Natural killer cell treated with Interleukin-12 subunit alpha and Interleukin-12 subunit beta and Interleukin-15 and Interleukin-18, amount 100 ng/mL, for 72 hours (primary cell): Measurements from ENCODE around the gene CDH15. TPM values are rescaled to one million over a fixed set of nuclear protein-coding genes. Genes with fewer than 3 reads are reported as not detected.
A peak's percentile ranks its signal among the peaks of the same experiment; 100 is the strongest.

ENCODE experiments used
- ATAC-seq, 2 donors: fragments of 150-1000 bp; cut with Tn5 transposase in 1 of 2; sonication (Bioruptor Pico), chemical (Tn5 transposase) in 1 of 2; 2 replicates each; pipeline ENCODE4 v1.10.0; 2021
- DNase-seq: peaks from one replicate; pipeline ENCODE4 v3.0.0; 2022; ENCODE audit warnings: low spot score
- H3K27ac Mint-ChIP-seq, 2 donors: 1 replicate in 1 of 2; 2 replicates in 1 of 2; pipeline ENCODE4 v1.8.0; 2022; ENCODE audit warnings: mixed read lengths in 2 of 2, mild to moderate bottlenecking in 1 of 2, moderate library complexity in 1 of 2
- H3K27me3 Mint-ChIP-seq, 2 donors: 1 replicate in 1 of 2; 2 replicates in 1 of 2; pipeline ENCODE4 v1.8.0; 2022; ENCODE audit warnings: mixed read lengths in 2 of 2
- H3K36me3 Mint-ChIP-seq: one replicate; pipeline ENCODE4 v1.8.0; 2022; ENCODE audit warnings: mixed read lengths
- H3K4me1 Mint-ChIP-seq, 2 donors: 1 replicate in 1 of 2; 2 replicates in 1 of 2; pipeline ENCODE4 v1.8.0; 2022; ENCODE audit warnings: low read depth in 2 of 2, mixed read lengths in 2 of 2, mild to moderate bottlenecking in 1 of 2
- H3K4me3 Mint-ChIP-seq: one replicate; pipeline ENCODE4 v1.8.0; 2022; ENCODE audit warnings: mixed read lengths
- H3K9me3 Mint-ChIP-seq: 2 replicates; pipeline ENCODE4 v1.8.0; 2022; ENCODE audit warnings: mixed read lengths
- total RNA-seq, 2 donors: library from RNA; stranded (reverse); gene quantifications; one replicate each; pipeline ENCODE4 v1.2.3, GENCODE V29; 2022

CDH15 gene
- total RNA-seq, 2 donors from 2014 or later: not detected

DNA sequence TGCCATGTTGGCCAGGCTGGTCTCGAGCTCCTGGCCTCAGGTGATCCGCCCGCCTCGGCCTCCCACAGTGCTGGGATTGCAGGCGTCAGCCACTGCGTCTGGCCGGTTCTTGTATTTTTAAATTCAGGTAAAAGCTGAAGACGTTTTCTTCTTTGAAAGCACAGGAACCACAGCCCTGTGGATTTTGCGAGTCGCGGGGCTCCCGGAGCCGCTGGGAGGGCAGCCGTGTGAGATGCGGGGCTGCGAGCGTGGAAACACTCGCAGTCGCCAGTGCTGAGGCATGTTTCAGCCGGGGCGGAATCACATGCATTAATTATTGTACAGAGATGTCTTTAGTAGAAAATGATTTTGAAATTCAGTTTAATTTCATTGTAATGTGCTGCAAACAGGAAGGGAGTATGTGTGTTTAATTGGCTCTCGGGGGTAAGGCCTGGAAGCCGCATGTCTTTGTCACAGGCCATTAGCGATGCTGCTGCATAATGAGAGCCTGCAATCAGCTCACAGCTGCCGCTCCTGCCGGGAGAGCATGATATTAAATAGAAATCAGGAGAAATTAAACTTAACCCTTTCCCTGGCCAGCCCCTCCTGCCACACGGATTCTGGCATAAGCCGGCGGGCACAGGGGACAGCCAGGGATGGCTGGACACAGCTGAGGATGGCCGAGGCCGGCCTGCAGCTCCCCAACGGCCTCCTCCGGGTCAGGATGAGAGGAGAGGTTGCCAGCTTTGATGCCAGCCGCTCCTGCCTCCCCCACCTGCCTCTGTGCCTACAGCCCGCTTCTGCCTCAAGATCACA, 35.4 kb upstream of the CDH15 start:
- no peak for DNase-seq
- Mint-ChIP-seq H3K4me1 (peaks cover 4 to 20% of the 10 kb centered on the region in 2 donors), H3K4me3 (no peak overlapping the region), H3K27ac (no peak overlapping the region), H3K27me3 (no peaks in the 10 kb centered on the region), H3K36me3 (peaks cover 6% of the 10 kb centered on the region), H3K9me3 (no peaks in the 10 kb centered on the region)
- no peak for ATAC-seq

DNA sequence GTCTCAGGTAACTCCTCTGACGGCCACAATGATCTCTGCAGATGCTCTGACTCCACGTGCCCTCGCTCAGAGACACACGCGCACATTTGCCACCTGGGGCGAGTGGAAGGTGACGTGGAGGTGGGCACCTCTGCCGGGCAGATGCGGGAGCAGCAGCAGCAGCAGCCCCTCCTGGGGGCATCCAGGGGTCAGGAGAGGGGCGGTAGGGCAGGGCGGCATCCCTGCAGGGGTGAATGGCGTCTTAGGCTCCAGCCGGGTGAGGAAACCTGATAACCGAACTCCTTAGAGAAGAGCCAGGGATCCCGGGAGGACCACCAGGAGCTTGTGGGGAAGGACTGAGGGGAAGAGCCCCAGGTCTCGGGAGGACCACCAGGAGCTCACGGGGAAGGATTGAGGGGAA, 34.6 kb upstream of the CDH15 start:
- ATAC-seq (no peak), DNase-seq (no peak)
- Mint-ChIP-seq H3K36me3 (peaks cover 6% of the 10 kb centered on the region), H3K27ac (no peak overlapping the region), H3K4me1 (peaks cover 0 to 16% of the 10 kb centered on the region in 2 donors), H3K9me3 (no peaks in the 10 kb centered on the region), H3K27me3 (no peaks in the 10 kb centered on the region), H3K4me3 (no peak overlapping the region)

DNA sequence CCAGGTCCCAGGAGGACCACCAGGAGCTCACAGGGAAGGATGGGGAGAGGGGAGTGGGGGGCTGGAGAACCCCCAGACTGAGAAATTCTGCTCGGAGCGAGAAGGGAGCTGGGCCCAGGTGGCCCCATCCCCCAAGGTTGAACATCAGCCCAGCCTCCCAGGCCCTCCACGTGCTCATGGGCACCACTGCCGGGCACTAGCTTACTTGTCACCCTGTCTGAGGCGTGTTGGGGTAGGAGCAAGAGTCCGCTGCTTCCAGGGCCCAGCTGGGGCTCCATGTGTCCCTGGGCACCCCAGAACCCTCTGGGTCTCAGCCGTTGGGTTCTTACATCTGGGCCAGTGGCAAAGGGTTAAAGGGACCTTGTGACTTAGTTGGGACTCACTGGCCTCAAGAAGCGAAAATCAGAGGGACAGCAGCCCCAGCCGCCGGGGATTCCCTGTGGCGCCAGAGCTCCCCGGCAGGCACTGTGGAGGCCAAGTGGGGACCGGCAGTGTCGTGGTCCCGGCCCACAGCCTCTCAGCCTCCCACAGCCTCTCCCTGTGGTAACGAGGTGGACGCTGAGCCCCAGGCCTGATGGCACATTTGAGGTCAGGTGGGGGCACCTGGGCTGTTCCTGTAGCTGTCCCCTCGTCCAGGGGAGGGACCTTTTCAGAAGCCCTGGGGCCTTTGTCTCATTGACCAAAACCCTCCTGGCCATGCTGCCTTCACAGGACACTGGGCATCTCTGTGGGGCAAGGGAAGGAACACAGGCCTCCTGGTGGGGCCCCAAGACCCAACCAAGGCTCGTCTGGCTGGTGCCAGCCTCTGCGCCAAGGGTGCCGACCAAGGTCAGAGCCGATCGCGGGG, 33.7 kb upstream of the CDH15 start:
- H3K36me3 Mint-ChIP-seq: peaks cover 6% of the 10 kb centered on the region

DNA sequence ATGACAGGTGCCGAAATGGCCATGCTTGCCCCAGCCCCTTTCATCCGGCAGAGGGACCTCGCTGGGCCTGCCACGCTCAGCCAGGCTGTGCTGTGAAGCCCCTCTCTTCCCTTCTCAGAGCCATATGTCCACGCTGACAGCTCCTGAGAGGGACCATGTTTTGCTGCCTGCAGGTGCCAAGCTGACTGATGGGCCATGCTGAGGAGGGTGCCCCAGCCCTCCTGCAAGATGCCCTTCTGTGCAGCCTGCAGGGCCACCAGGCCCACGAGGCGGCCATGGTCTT, 33.1 kb upstream of the CDH15 start:
- Mint-ChIP-seq H3K9me3 (no peaks in the 10 kb centered on the region), H3K27ac (no peak overlapping the region), H3K4me3 (no peak overlapping the region), H3K27me3 (no peaks in the 10 kb centered on the region), H3K36me3 (peaks cover 6% of the 10 kb centered on the region), H3K4me1 (peaks cover 0 to 12% of the 10 kb centered on the region in 2 donors)
- DNase-seq (no peak), ATAC-seq (no peak)

More for the DNA sequence above, 33.7 kb upstream of the CDH15 start:
- ATAC-seq (no peak), DNase-seq (no peak)
- Mint-ChIP-seq H3K27me3 (no peaks in the 10 kb centered on the region), H3K4me1 (peaks cover 0 to 13% of the 10 kb centered on the region in 2 donors), H3K9me3 (no peaks in the 10 kb centered on the region), H3K4me3 (no peak overlapping the region), H3K27ac (no peak overlapping the region)

DNA sequence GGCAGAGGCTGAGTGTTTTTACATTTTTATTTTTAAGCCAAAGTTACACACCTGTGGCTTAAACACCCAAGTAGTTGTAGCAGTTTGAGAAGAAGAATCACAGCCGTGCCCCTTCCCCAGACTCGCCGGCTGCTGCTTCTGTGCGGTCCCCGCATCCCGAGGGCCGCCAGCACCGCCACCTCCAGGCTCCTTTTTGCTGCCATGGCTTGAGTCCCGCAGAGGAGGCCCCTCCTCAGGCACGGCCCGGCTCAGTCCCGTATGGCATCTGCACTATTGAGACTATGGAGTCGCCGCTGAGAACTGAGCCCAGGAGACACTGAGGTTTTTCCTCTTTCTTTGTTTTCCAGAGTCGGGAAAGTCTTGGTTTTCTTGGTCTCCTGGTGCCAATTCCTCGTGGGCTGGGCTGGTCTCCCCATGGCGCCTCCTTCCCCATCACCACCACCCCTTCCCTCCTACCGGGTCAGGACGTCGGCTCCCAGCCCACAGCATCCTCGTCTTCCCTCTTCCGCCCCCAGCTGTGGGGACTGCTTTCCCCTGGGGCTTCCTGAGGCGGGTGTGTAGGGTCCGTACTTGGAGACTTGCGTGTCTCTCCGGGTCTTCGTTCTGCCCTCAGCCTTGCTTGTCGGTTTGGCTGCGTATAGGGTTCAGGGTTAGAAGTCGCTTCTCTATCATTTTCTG, 32.6 kb upstream of the CDH15 start:
- H3K4me3 Mint-ChIP-seq: no peak overlapping the region
- H3K27ac Mint-ChIP-seq: no peak overlapping the region
- DNase-seq: no peak
- no peaks in the 10 kb centered on the region for H3K9me3 Mint-ChIP-seq
- H3K36me3 Mint-ChIP-seq: peaks cover 4% of the 10 kb centered on the region
- H3K27me3 Mint-ChIP-seq: no peaks in the 10 kb centered on the region
- no peak for ATAC-seq
- H3K4me1 Mint-ChIP-seq: peaks cover 0 to 7% of the 10 kb centered on the region in 2 donors

DNA sequence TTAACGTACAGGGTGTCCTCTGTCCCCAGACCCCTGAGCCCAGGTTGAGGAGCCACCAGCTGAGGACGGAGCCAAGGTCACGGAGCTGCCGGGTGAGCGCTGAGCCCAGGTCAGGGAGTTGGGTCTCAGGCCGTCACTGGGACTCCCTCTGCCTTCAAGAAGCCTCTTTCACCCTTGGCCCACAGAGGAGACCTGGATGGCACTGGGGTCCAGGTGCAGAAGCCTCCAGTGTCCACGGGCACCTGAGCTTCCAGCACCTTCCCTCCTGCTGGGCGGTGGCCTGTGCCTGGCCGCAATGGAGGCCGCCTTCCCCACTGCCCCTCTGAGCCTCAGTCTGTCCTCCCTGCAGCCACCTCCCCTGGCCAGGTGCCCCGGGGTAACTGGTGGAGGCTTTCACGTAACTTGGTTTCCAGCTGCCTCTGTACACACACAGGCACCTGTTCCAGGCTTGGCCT, 31.6 kb upstream of the CDH15 start:
- H3K27me3 Mint-ChIP-seq: no peaks in the 10 kb centered on the region
- no peak overlapping the region for H3K27ac Mint-ChIP-seq
- no peaks in the 10 kb centered on the region for H3K36me3 Mint-ChIP-seq
- ATAC-seq (no peak), DNase-seq (no peak)
- no peaks in the 10 kb centered on the region for H3K9me3 Mint-ChIP-seq
- H3K4me1 Mint-ChIP-seq: no peaks in the 10 kb centered on the region
- no peak overlapping the region for H3K4me3 Mint-ChIP-seq

DNA sequence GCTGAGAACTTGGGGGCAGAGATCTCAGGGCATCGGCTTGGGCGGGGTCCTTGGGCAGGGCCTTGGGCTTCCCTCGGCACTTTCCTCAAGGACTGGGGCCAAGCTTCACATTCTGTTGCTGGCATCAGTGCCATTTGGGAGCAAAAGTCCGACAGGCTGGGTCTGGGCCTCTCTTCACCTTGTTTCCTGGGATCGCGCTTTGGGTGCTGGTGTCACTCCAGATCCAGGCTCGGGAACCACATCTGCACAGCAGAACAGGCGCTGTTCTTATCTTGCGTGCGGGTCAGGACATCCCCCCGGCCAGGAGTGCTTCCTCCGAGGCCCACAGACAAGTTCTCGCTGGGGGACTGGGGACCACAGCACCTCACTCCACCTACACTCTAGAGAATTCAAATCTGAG, 31.1 kb upstream of the CDH15 start:
- no peak for ATAC-seq
- DNase-seq: no peak
- no peaks in the 10 kb centered on the region for H3K9me3 Mint-ChIP-seq
- no peaks in the 10 kb centered on the region for H3K36me3 Mint-ChIP-seq
- no peak overlapping the region for H3K27ac Mint-ChIP-seq
- no peak overlapping the region for H3K4me3 Mint-ChIP-seq
- no peaks in the 10 kb centered on the region for H3K4me1 Mint-ChIP-seq
- H3K27me3 Mint-ChIP-seq: no peaks in the 10 kb centered on the region

DNA sequence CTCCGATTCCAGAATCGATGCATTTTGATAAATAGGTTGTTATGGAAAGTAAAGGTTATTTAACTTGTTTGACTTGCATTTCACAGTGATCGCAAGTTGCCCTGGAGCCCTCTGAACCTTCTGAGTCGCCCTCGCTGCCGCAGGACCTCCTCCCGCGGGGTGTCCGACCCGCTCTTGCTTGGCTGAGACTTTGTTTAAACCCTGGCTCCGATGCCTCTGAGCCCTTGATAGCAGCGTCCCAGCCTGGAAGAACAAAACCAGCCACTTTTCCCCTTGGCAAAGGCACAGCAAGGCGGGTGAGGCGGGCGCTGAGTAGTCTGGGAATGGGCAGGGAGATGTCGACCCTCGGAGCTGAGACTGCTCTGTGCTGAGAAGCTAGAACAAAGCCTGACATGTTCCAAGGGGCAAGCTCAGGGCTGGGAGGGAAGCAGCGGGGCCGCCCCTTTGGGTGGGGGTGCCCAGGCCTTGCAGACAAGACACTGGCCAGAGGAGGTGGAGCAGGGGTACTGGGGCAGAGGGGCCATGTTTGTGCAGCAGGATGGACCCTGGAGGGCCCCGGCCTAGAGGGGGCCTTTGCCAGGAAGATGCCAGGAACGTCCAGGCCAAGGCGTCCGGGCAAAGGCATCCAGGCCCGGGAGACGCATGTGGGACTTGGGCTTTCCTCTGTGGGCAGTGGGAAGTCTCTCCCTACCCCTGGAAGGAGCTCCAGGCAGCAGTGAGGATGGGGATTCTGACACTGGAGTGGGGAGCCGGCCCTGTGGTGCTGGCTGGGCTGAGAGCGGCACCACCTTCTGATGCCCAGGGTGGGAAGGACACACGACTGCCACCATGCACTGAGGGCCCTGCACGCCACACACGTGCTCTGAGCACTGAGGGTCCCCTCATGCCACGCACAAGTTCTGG, 30.3 kb upstream of the CDH15 start:
- H3K27me3 Mint-ChIP-seq: no peaks in the 10 kb centered on the region
- DNase-seq: no peak
- no peaks in the 10 kb centered on the region for H3K4me1 Mint-ChIP-seq
- no peak overlapping the region for H3K27ac Mint-ChIP-seq
- H3K36me3 Mint-ChIP-seq: no peaks in the 10 kb centered on the region
- no peaks in the 10 kb centered on the region for H3K9me3 Mint-ChIP-seq
- ATAC-seq: no peak
- no peak overlapping the region for H3K4me3 Mint-ChIP-seq

DNA sequence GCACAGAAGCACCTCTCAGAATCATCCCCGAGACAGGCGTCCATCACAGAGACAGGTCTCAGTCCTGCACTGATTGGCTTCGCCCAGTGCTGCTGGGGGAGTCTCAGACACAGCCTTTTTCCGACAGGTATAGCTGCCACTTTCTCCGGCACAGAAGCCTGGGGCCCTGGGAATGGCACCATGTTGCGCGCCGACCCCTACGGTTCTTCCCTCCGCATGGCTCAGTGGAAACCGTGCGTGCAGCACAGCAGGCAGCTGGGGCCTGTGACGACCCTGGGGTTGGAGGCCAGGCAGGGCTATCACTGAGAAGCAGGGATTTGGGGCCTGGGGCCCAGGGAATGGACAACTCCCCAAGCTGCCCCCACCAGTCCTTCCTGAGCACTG, 29.7 kb upstream of the CDH15 start:
- no peaks in the 10 kb centered on the region for H3K36me3 Mint-ChIP-seq
- no peak overlapping the region for H3K27ac Mint-ChIP-seq

DNA sequence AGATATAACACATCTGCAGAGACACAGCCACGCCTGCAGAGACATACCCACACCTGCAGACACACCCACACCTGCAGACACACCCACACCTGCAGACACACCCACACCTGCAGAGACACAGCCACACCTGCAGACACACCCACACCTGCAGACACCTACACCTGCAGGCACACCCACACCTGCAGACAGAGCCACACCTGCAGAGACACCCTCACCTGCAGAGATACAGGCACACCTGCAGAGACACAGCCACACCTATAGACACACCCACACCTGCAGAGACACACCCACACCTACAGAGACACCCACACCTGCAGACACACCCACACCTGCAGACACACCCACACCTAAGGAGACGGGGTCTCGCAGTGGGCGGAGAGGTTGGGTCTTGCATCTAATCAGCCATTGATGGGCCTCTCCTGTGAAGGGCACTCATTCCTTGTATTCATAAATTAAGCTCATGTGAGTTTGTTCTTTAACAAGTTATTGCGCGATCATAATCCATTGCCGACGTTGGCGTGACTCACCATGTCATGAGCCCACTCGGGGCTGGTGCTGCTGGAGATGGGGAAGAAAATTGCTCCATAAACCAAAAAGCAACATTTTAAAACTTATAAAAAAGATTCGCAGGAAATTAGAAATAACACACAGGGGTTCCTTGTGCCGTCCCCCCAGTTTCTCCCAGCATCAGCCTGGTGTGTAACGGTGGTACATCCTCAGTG, 28.9 kb upstream of the CDH15 start:
- no peak overlapping the region for H3K4me3 Mint-ChIP-seq
- no peaks in the 10 kb centered on the region for H3K36me3 Mint-ChIP-seq
- no peak for DNase-seq

More for the DNA sequence above, 29.7 kb upstream of the CDH15 start:
- Mint-ChIP-seq H3K4me1 (peaks cover 0 to 4% of the 10 kb centered on the region in 2 donors), H3K4me3 (no peak overlapping the region), H3K9me3 (no peaks in the 10 kb centered on the region), H3K27me3 (no peaks in the 10 kb centered on the region)
- ATAC-seq (no peak), DNase-seq (no peak)

DNA sequence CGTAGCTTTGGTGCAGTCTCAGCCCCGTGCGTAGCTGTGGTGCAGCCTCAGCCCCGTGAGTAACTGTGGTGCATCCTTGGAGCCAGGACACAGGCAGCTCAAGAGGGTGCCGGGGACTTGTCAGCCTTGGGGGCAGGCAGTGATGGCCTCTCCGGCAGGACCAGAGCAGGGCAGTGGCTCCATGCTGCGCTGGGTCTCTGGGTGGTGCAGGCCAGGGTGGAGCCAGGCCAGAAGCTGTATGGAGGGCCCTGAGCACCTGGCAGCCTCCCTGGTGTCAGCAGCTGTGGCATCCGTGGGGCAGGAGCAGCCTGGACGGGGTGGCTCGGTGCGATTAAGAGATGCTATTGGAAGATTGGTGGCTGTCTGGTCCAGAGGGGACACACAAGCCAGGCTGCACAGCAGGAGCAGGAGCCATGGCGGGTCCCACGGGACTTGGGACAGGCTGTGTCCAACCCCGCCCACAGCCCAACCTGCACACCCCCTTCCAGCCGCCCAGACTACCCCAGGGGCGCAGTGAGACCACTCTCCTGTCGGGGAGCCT, 28.3 kb upstream of the CDH15 start:
- no peaks in the 10 kb centered on the region for H3K27me3 Mint-ChIP-seq
- ATAC-seq (peak in 1 of 2 donors; percentile 5), DNase-seq (no peak)
- peaks cover 0 to 4% of the 10 kb centered on the region in 2 donors for H3K4me1 Mint-ChIP-seq
- no peak overlapping the region for H3K27ac Mint-ChIP-seq
- no peaks in the 10 kb centered on the region for H3K9me3 Mint-ChIP-seq
- H3K4me3 Mint-ChIP-seq: no peak overlapping the region
- H3K36me3 Mint-ChIP-seq: no peaks in the 10 kb centered on the region

More for the DNA sequence above, 28.9 kb upstream of the CDH15 start:
- H3K27me3 Mint-ChIP-seq: no peaks in the 10 kb centered on the region
- H3K4me1 Mint-ChIP-seq: peaks cover 0 to 4% of the 10 kb centered on the region in 2 donors
- ATAC-seq: no peak
- no peaks in the 10 kb centered on the region for H3K9me3 Mint-ChIP-seq
- no peak overlapping the region for H3K27ac Mint-ChIP-seq

DNA sequence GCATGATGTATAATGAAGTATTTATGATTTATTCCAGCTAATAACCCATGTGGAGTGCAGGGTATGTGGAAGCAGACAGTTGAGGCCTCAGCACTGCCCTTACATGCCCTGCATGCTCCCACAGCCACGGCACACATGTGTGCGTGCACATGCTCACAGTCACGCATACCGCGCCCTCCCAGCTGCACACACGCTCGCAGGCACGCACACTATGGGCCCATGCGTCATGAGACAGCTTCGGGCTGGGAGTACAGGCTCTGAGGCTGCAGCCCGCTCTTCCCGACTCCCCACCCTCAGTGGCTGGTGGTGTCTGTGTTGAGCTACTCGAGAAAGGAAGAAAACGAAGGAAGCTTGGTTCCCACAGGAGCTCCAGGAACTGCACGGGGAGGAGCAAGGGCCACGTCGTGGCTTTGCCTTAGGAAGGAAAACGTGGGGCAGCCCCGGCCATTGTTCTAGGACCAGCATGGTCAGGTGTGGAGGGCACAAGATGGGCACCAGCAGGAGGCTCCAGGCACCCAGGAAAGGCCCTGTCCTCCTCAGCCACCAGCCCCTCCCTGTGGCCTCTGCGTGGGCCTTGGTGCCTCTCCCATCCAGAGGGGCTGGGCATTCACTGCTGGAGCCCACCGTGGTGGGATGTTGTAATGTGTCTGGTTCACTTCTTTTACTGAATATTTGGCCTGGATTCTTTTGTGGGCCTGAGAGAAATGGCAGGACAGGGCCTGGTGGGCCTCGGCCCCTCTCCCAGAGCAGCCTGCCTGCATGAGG, 27.5 kb upstream of the CDH15 start:
- H3K4me3 Mint-ChIP-seq: no peak overlapping the region
- H3K36me3 Mint-ChIP-seq: peaks cover 5% of the 10 kb centered on the region
- DNase-seq (no peak), ATAC-seq (no peak)
- H3K27ac Mint-ChIP-seq: no peak overlapping the region
- no peaks in the 10 kb centered on the region for H3K27me3 Mint-ChIP-seq
- no peaks in the 10 kb centered on the region for H3K9me3 Mint-ChIP-seq
- peaks cover 0 to 7% of the 10 kb centered on the region in 2 donors for H3K4me1 Mint-ChIP-seq
